OCI-LY3 (cell line): ENCODE measurements around the gene DDX27.

Experiments
- H2AFZ ChIP-seq: fragments of 200-600, 300-600 bp; shearing (Covaris generic); 2 replicates; pipeline ENCODE4 v1.6.0; 2014; ENCODE audit warnings: antibody characterized with exemption, low read depth, low read length
- H3K27ac ChIP-seq: fragments of 200-600, 300-600 bp; sonication (generic); 2 replicates; pipeline ENCODE4 v1.5.1; 2014; ENCODE audit warnings: mild to moderate bottlenecking, low read length, moderate library complexity, mixed read lengths
- H3K27me3 ChIP-seq: fragments of 200-600, 300-600 bp; sonication (generic); 2 replicates; pipeline ENCODE4 v1.6.1; 2014; ENCODE audit warnings: low read depth, low read length, mixed read lengths
- H3K36me3 ChIP-seq: fragments of 200-600, 300-600 bp; sonication (generic); replicated peaks from 2 replicates; pipeline ENCODE3; 2014; ENCODE audit warnings: low read depth, low read length, mixed read lengths
- H3K4me1 ChIP-seq: fragments of 300-600, 200-600 bp; sonication (generic); 2 replicates; pipeline ENCODE4 v1.6.1; 2014; ENCODE audit warnings: low read length, mixed read lengths
- H3K4me2 ChIP-seq: fragments of 200-600, 300-600 bp; sonication (generic); 2 replicates; pipeline ENCODE4 v1.6.1; 2014; ENCODE audit warnings: low read length, mixed read lengths
- H3K4me3 ChIP-seq: fragments of 300-600, 200-600 bp; sonication (generic); 2 replicates; pipeline ENCODE4 v1.5.1; 2014; ENCODE audit warnings: antibody characterized with exemption, mild to moderate bottlenecking, low read length, moderate library complexity
- H3K79me2 ChIP-seq: fragments of 300-600, 200-600 bp; shearing (Covaris generic); 2 replicates; pipeline ENCODE4 v1.6.1; 2014; ENCODE audit warnings: mild to moderate bottlenecking, low read length, mixed read lengths
- H3K9ac ChIP-seq: fragments of 300-600, 200-600 bp; shearing (Covaris generic); 2 replicates; pipeline ENCODE4 v1.6.0; 2014; ENCODE audit warnings: mild to moderate bottlenecking, low read length, moderate library complexity
- H3K9me3 ChIP-seq: fragments of 200-600, 300-600 bp; shearing (Covaris generic); 2 replicates; pipeline ENCODE4 v1.6.1; 2014; ENCODE audit warnings: low read length, mixed read lengths; ENCODE audit not compliant: insufficient read depth
- H4K20me1 ChIP-seq: fragments of 200-600, 300-600 bp; sonication (generic); 2 replicates; pipeline ENCODE4 v1.6.1; 2016; ENCODE audit warnings: low read length, mixed read lengths; ENCODE audit not compliant: insufficient read depth
- CTCF ChIP-seq: fragments of 200-600, 300-600 bp; sonication (generic); IDR thresholded peaks from 2 replicates; pipeline ENCODE4 v1.5.1; 2014; ENCODE audit warnings: antibody characterized with exemption, low read length, low read depth
- EZH2phosphoT487 ChIP-seq: fragments of 200-600 bp; shearing (Covaris generic); IDR thresholded peaks from 2 replicates; pipeline ENCODE4 v1.6.1; 2018; ENCODE audit warnings: antibody characterized with exemption, mixed run types, low read depth

DDX27 gene

GRCh38 chr20:49291200-49291599 lies 72.0 kb downstream of the DDX27 start:
- Histone ChIP-seq H3K4me1 (peaks cover 35% of the 10 kb centered on the region), H3K27ac (peak overlapping the region; percentile 50), H2AFZ (no peak overlapping the region), H4K20me1 (peaks cover 67% of the 10 kb centered on the region), H3K9ac (no peak overlapping the region), H3K27me3 (no peaks in the 10 kb centered on the region), H3K4me3 (no peak overlapping the region), H3K79me2 (peaks cover 32% of the 10 kb centered on the region), H3K4me2 (no peak overlapping the region), H3K9me3 (peaks cover 12% of the 10 kb centered on the region; the same call in 1 of the 2 replicates), H3K36me3 (peaks cover 75% of the 10 kb centered on the region)
- no peak for TF ChIP-seq EZH2phosphoT487
- TF ChIP-seq CTCF: no peak

- TF ChIP-seq CTCF (no peak), EZH2phosphoT487 (no peak)
- Histone ChIP-seq H3K27ac (peak overlapping the region; percentile 50), H3K4me3 (no peak overlapping the region), H3K79me2 (peaks cover 24% of the 10 kb centered on the region), H3K4me1 (peaks cover 35% of the 10 kb centered on the region), H3K4me2 (no peak overlapping the region), H2AFZ (no peak overlapping the region), H3K27me3 (no peaks in the 10 kb centered on the region), H4K20me1 (peaks cover 59% of the 10 kb centered on the region), H3K9ac (no peak overlapping the region), H3K9me3 (peaks cover 4% of the 10 kb centered on the region; the same call in 1 of the 2 replicates), H3K36me3 (peaks cover 73% of the 10 kb centered on the region)
These were observed 72.8 kb downstream of the DDX27 start for GRCh38 chr20:49292010-49292409.

- TF ChIP-seq CTCF (no peak), EZH2phosphoT487 (no peak)
- no peaks in the 10 kb centered on the region for H3K27me3 ChIP-seq
- H3K79me2 ChIP-seq: peaks cover 12% of the 10 kb centered on the region
- peaks cover 47% of the 10 kb centered on the region for H4K20me1 ChIP-seq
- H3K4me2 ChIP-seq: no peak overlapping the region
- H3K27ac ChIP-seq: no peak overlapping the region
- no peak overlapping the region for H3K9ac ChIP-seq
- H3K4me3 ChIP-seq: no peak overlapping the region
- peaks cover 30% of the 10 kb centered on the region for H3K4me1 ChIP-seq
- peaks cover 65% of the 10 kb centered on the region for H3K36me3 ChIP-seq
- H3K9me3 ChIP-seq: no peaks in the 10 kb centered on the region
- H2AFZ ChIP-seq: no peak overlapping the region
These were observed 73.9 kb downstream of the DDX27 start for GRCh38 chr20:49293122-49293521.
